Urinary bladder (tissue), 4 donors: ENCODE results near the gene CHD5. TPM values are rescaled to one million over a fixed set of nuclear protein-coding genes. Genes with fewer than 3 reads are reported as not detected.

ENCODE experiments used
- DNase-seq: peaks from one replicate; pipeline ENCODE4 v3.0.0-alpha.2; 2015; ENCODE audit errors: extremely low spot score
- H3K27ac ChIP-seq: one replicate; pipeline ENCODE4 v1.5.1; 2013; ENCODE audit warnings: low read depth, mild to moderate bottlenecking, moderate library complexity
- H3K36me3 ChIP-seq: one replicate; pipeline ENCODE4 v1.6.1; 2013; ENCODE audit warnings: mild to moderate bottlenecking, moderate library complexity; ENCODE audit not compliant: insufficient read depth
- H3K4me1 ChIP-seq: one replicate; pipeline ENCODE4 v1.6.1; 2013; ENCODE audit warnings: mild to moderate bottlenecking, moderate library complexity; ENCODE audit not compliant: insufficient read depth
- H3K4me3 ChIP-seq: one replicate; pipeline ENCODE4 v1.5.1; 2013; ENCODE audit warnings: low read depth, low read length
- WGBS: extraction: QIAGEN DNeasy Blood & Tissue Kit; methylation state at CpG from one replicate; pipeline ENCODE4 v1.1.7; 2013; 5-methylcytosine and 5-hydroxymethylcytosine counted together
- polyA plus RNA-seq: library from polyadenylated mRNA; stranded (reverse); fragments of 200-250 nt; gene quantifications from one replicate; pipeline ENCODE4 v1.2.3, GENCODE V29; 2013
- total RNA-seq: library from RNA; depleted of rRNA; stranded (reverse); fragments of >200 nt; gene quantifications from one replicate; pipeline ENCODE4 v1.2.3, GENCODE V29; 2014
- donor health status: healthy with polysubstance abuse.
- donor health status: healthy.

Gene CHD5
- total and polyA plus RNA-seq, 2 donors, result 0.53 to 1.6 TPM

- Histone ChIP-seq H3K4me1 (no peaks in the 10 kb centered on the region), H3K4me3 (no peak overlapping the region), H3K36me3 (no peaks in the 10 kb centered on the region), H3K27ac (no peak overlapping the region)
- WGBS, result 64% methylated on average over 7 of the region's 7 CpGs
- DNase-seq, result no peak
Measured at GRCh38 chr1:6165027-6165426, 15.1 kb downstream of the CHD5 start.

DNA sequence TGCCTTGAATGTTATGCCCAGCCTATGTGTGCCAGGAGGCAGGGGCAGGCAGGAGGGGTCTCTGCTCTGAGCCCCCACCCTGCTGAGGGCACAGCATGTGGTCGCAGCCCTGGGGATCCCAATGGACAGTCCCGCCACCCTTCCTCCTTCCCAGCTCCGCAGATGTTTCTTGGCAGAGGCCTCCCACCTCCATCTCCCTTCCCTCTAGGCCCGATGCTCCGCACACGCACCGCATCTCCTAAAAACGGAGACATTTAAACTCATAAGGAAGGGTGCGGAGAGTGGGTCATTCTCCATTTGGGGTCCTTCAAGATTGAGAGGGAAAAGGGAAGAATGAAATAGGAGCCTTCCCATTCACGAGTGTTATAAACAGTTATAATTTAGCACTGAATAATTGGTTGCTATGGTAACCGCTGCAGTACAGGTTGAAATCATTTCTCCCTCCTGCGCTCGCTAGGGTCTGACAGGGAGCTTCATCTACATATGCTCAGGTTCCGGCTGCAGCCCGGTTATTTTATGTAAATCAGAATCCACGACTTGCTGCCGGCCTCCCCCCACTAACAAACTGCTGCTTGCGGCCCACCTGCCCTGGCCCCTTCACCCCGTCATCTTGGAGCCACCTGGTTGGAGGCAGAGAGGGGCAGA is 16.0 kb downstream of the CHD5 start:
- no peak overlapping the region for H3K27ac ChIP-seq
- H3K4me1 ChIP-seq, result no peaks in the 10 kb centered on the region
- 68% methylated on average over 19 of the region's 19 CpGs for WGBS
- no peak overlapping the region for H3K4me3 ChIP-seq
- no peaks in the 10 kb centered on the region for H3K36me3 ChIP-seq
- DNase-seq, result no peak

- no peak overlapping the region for H3K27ac ChIP-seq
- H3K4me3 ChIP-seq, result no peak overlapping the region
- 78% methylated on average over 15 of the region's 15 CpGs for WGBS
- H3K36me3 ChIP-seq, result no peaks in the 10 kb centered on the region
- no peak for DNase-seq
- H3K4me1 ChIP-seq, result no peaks in the 10 kb centered on the region
Measured at GRCh38 chr1:6163191-6163972, 16.7 kb downstream of the CHD5 start.

DNA sequence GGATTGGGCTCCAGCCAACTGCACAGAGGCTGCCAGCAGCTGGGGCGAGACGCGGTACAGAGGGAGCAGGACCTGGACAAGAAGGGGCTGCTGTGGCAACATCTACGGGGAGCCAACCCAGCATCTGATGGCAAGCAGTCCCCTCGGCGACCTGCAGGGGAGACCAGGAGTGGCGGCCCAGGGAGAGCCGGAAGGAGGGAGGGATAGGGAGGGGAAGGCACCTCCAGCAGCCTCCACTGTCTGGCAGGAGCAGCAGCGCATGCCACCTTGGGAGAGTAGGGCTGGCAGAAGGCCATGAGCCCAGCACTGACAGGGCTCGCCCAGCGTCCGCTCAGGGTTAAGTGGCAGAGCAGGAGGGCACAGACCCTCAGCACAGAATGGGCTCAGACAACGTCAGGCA is 17.3 kb downstream of the CHD5 start:
- no peaks in the 10 kb centered on the region for H3K4me1 ChIP-seq
- no peak overlapping the region for H3K27ac ChIP-seq
- H3K36me3 ChIP-seq, result no peaks in the 10 kb centered on the region
- no peak for DNase-seq
- H3K4me3 ChIP-seq, result no peak overlapping the region
- WGBS, result 65% methylated on average over 13 of the region's 13 CpGs

- WGBS, result 79% methylated on average over 7 of the region's 7 CpGs
- Histone ChIP-seq H3K4me3 (no peak overlapping the region), H3K27ac (no peak overlapping the region), H3K4me1 (no peaks in the 10 kb centered on the region), H3K36me3 (no peaks in the 10 kb centered on the region)
- DNase-seq, result no peak
Measured at GRCh38 chr1:6162341-6162740, 17.8 kb downstream of the CHD5 start.

DNA sequence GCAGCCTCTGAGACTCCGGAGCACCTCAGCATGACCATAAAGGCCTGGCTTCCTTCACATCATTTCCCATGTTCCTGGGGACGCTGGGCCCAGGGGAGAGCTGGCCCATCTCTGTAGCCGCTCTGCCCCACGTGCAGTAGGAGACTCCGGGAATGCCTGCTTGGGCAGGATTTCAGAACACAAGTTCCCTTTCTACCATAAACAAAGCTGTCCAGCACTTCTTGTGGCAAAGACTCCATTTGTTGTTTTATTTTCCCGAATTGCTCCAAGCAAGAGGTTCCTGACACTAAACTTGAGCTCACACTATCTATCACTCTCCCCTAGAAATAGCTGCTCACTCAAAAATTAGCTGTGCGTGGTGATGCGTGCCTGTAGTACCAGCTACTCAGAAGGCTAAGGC is 21.9 kb downstream of the CHD5 start:
- Histone ChIP-seq H3K36me3 (no peaks in the 10 kb centered on the region), H3K27ac (no peak overlapping the region), H3K4me1 (no peaks in the 10 kb centered on the region), H3K4me3 (no peak overlapping the region)
- DNase-seq, result no peak
- WGBS, result 74% methylated on average over 8 of the region's 8 CpGs

DNA sequence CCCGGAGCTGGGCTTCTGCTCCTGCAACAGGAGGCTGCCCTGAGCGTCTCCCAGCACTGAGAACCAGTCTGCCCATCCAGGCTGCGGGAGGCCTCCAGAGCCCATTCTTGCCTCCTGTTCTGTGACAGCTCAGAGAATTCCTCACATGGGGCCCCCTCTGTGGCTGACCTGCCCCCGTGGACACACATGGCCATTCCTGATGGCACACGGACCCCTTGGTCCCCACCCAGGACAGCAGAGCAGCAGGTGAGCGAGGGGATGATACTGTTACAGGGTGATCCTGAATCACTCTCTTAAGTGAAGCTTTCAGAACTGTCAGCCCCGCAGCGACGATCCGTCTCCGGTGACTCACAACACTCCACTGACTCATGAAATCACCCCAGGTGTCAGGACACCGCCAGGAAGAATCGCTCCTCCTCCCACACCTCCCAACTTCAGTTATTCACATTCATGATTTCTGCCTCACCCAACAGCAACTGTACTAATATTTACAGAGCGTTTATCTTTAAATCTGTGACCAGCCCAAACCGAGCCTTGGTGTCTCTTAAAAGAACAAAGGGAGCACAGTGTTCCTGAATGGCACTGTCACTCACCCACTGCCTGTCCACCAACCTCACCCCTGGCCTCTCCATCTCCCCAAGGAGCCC is 22.5 kb downstream of the CHD5 start:
- H3K36me3 ChIP-seq, result no peaks in the 10 kb centered on the region
- H3K27ac ChIP-seq, result no peak overlapping the region
- DNase-seq, result no peak
- WGBS, result 69% methylated on average over 15 of the region's 15 CpGs
- H3K4me3 ChIP-seq, result no peak overlapping the region
- H3K4me1 ChIP-seq, result no peaks in the 10 kb centered on the region

- H3K36me3 ChIP-seq, result no peaks in the 10 kb centered on the region
- no peaks in the 10 kb centered on the region for H3K4me1 ChIP-seq
- H3K27ac ChIP-seq, result no peak overlapping the region
- no peak overlapping the region for H3K4me3 ChIP-seq
- DNase-seq, result no peak
- 53% methylated on average over 2 of the region's 2 CpGs for WGBS
Measured at GRCh38 chr1:6157132-6157527, 23.0 kb downstream of the CHD5 start.

GRCh38 chr1:6154525-6155319 is 25.4 kb downstream of the CHD5 start:
- no peak for DNase-seq
- Histone ChIP-seq H3K4me3 (no peak overlapping the region), H3K36me3 (no peaks in the 10 kb centered on the region), H3K27ac (no peak overlapping the region), H3K4me1 (no peaks in the 10 kb centered on the region)
- WGBS, result 88% methylated on average over 26 of the region's 26 CpGs

GRCh38 chr1:6152882-6153281 is 27.2 kb downstream of the CHD5 start:
- no peaks in the 10 kb centered on the region for H3K4me1 ChIP-seq
- no peak for DNase-seq
- H3K36me3 ChIP-seq, result no peaks in the 10 kb centered on the region
- 71% methylated on average over 7 of the region's 7 CpGs for WGBS
- no peak overlapping the region for H3K4me3 ChIP-seq
- H3K27ac ChIP-seq, result no peak overlapping the region

DNA sequence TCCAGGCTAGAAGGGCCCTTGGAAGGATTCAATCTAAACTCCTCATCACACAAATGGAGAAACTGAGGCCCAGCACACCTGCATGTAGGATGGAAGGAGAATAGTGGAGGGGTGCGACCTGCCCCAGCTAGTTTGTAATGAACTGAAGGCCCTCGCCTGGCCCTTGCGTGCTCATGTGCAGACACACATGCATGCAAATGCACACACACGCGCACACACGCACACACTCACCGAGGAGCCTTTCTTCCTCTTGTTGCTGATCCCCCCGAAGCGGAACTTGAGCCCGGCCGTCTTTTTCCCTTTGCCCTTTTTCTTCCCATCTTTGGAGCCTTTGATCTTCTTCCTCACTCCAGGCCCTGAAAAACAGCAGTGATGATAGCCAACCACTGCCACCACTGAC is 27.9 kb downstream of the CHD5 start:
- Histone ChIP-seq H3K27ac (no peak overlapping the region), H3K4me3 (no peak overlapping the region), H3K4me1 (no peaks in the 10 kb centered on the region), H3K36me3 (no peaks in the 10 kb centered on the region)
- DNase-seq, result no peak
- WGBS, result 65% methylated on average over 11 of the region's 11 CpGs

GRCh38 chr1:6151291-6151822 is 28.8 kb downstream of the CHD5 start:
- H3K36me3 ChIP-seq, result no peaks in the 10 kb centered on the region
- 83% methylated on average over 9 of the region's 9 CpGs for WGBS
- H3K27ac ChIP-seq, result no peak overlapping the region
- H3K4me3 ChIP-seq, result no peak overlapping the region
- no peak for DNase-seq
- H3K4me1 ChIP-seq, result no peaks in the 10 kb centered on the region
